ENCODE measurements around the gene TRIP6.

DNA sequence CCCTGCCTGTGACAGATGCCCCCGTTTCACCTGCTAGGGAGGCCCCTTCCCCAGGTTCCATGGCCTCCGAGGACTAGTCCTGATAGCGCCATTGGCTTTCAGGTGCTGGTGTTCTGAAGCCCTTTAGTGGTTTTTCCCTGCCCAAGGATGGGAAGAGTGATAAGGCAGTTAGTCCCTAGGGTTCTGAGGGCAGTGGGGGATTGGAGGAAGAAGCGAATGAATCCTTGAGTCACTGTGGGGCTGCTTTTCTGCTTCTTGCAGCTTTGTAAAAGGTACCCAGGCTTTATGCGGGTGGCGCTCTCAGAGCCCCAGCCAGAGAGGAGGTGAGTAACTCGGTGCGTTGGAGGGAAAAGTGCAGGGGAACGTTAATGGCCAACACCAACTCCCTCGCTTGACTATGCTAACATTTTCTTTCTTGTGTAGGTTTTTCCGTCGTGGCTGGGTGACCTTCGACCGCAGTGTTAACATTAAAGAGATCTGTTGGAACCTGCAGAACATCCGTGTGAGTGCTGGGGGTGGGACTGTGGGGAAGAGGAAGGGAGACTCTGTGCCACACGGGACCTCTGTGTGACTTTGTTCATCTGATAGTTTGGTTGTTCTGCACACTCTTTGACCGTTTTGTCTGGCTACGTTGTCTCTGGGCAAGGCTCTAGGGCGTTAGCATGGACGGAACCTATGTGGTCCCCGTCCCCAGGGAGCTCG is 18.4 kb downstream of the TRIP6 start:
- TF ChIP-seq POLR2AphosphoS5 (IDR thresholded peaks at IDR 0.05; ENCODE audit: insufficient read depth, low read depth, low read length) (no peak), POLR2A (IDR thresholded peaks at IDR 0.05; ENCODE audit: low read depth, low read length) (no peak), EZH2 (IDR thresholded peaks at IDR 0.05; ENCODE audit: borderline replicate concordance, low read depth, low read length, severe bottlenecking) (no peak), JUN (IDR thresholded peaks at IDR 0.05; ENCODE audit: borderline replicate concordance, insufficient read depth, insufficient read length, low read depth) (no peak), MYC (IDR thresholded peaks at IDR 0.05; ENCODE audit: low read depth, low read length) (no peak), GATA2 (IDR thresholded peaks at IDR 0.05; ENCODE audit: insufficient read depth, insufficient read length, low read depth, low read length) (no peak)
- TF ChIP-seq, protein P1, sequence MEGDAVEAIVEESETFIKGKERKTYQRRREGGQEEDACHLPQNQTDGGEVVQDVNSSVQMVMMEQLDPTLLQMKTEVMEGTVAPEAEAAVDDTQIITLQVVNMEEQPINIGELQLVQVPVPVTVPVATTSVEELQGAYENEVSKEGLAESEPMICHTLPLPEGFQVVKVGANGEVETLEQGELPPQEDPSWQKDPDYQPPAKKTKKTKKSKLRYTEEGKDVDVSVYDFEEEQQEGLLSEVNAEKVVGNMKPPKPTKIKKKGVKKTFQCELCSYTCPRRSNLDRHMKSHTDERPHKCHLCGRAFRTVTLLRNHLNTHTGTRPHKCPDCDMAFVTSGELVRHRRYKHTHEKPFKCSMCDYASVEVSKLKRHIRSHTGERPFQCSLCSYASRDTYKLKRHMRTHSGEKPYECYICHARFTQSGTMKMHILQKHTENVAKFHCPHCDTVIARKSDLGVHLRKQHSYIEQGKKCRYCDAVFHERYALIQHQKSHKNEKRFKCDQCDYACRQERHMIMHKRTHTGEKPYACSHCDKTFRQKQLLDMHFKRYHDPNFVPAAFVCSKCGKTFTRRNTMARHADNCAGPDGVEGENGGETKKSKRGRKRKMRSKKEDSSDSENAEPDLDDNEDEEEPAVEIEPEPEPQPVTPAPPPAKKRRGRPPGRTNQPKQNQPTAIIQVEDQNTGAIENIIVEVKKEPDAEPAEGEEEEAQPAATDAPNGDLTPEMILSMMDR (IDR thresholded peaks at IDR 0.05; ENCODE audit: extremely low read depth in 1 of 2, insufficient read depth in 1 of 2, low read depth in 1 of 2, low read length in 2 of 2) = no peak
- TF ChIP-seq, protein P2, sequence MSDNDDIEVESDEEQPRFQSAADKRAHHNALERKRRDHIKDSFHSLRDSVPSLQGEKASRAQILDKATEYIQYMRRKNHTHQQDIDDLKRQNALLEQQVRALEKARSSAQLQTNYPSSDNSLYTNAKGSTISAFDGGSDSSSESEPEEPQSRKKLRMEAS (IDR thresholded peaks at IDR 0.05; ENCODE audit: insufficient read depth, insufficient read length) = no peak
